GM03348 (cell line): Measurements from ENCODE around the gene TMTC1.
"Not testable (repeated sequence)": the region's sequence is repeated elsewhere in the genome, so short reads cannot be mapped to it uniquely, and the experiment has no call there.

Experiments used
- DNase-seq: peaks from one replicate; pipeline ENCODE4 v3.0.0; 2012; ENCODE audit warnings: low spot score

Gene TMTC1

GRCh38 chr12:29665107-29665506 lies 118.6 kb downstream of the TMTC1 start:
- DNase-seq = no peak

- DNase-seq = no peak
Observed at GRCh38 chr12:29662734-29663323, 120.9 kb downstream of the TMTC1 start.

- DNase-seq = no peak
Observed at GRCh38 chr12:29660847-29661246, 122.9 kb downstream of the TMTC1 start.

GRCh38 chr12:29656762-29657538 lies 126.8 kb downstream of the TMTC1 start:
- no peak for DNase-seq

GRCh38 chr12:29655861-29656260 lies 127.9 kb downstream of the TMTC1 start:
- no peak for DNase-seq

- no peak for DNase-seq
Observed at GRCh38 chr12:29653286-29653685, 130.5 kb downstream of the TMTC1 start.

GRCh38 chr12:29650371-29650770 lies 133.4 kb downstream of the TMTC1 start:
- no peak for DNase-seq

GRCh38 chr12:29649722-29650121 lies 134.0 kb downstream of the TMTC1 start:
- no peak for DNase-seq

GRCh38 chr12:29644536-29645162 lies 139.1 kb downstream of the TMTC1 start:
- no peak for DNase-seq

GRCh38 chr12:29640589-29641345 lies 143.0 kb downstream of the TMTC1 start:
- DNase-seq = no peak

GRCh38 chr12:29639893-29640495 lies 143.7 kb downstream of the TMTC1 start:
- no peak for DNase-seq

- DNase-seq = no peak
Observed at GRCh38 chr12:29638528-29638927, 145.2 kb downstream of the TMTC1 start.

GRCh38 chr12:29634057-29634456 lies 149.7 kb downstream of the TMTC1 start:
- no peak for DNase-seq

- not testable (repeated sequence) for DNase-seq
Observed at GRCh38 chr12:29630164-29630563, 153.6 kb downstream of the TMTC1 start.

- no peak for DNase-seq
Observed at GRCh38 chr12:29627221-29627620, 156.5 kb downstream of the TMTC1 start.

- DNase-seq = no peak
Observed at GRCh38 chr12:29625359-29625953, 158.3 kb downstream of the TMTC1 start.

- DNase-seq = no peak
Observed at GRCh38 chr12:29622251-29622650, 161.5 kb downstream of the TMTC1 start.

GRCh38 chr12:29620030-29620429 lies 163.7 kb downstream of the TMTC1 start:
- DNase-seq = no peak

- no peak for DNase-seq
Observed at GRCh38 chr12:29617407-29617803, 166.3 kb downstream of the TMTC1 start.

- no peak for DNase-seq
Observed at GRCh38 chr12:29616664-29617406, 166.9 kb downstream of the TMTC1 start.

GRCh38 chr12:29614694-29615325 lies 168.9 kb downstream of the TMTC1 start:
- DNase-seq = no peak
